GM12878 (cell line): ENCODE results near the gene ZNF581. TPM values are rescaled to one million over a fixed set of nuclear protein-coding genes. Genes with fewer than 3 reads are reported as not detected.

Experiments used
- ATAC-seq: fragments of 200-7000 bp; cut with Tn5 transposase; 3 replicates; pipeline ENCODE4 v1.9.1; 2020; ENCODE audit warnings: mild to moderate bottlenecking, moderate library complexity
- BruUV-seq: library from RNA; stranded (reverse); fragments of 400-500 nt; replicated peaks from 2 replicates; lab custom pipeline; 2021; lab: Mats Ljungman, UMichigan
- CTCF ChIA-PET: fragments of 300-600 bp; sonication (Branson Sonifier 250); formaldehyde crosslinking; extraction: SDS; loops from one replicate; lab custom pipeline; 2021; ENCODE audit warnings: inconsistent platforms; lab: Yijun Ruan, JAX
- POLR2A ChIA-PET: fragments of 350-600 bp; formaldehyde crosslinking; extraction: SDS; loops from one replicate; lab custom pipeline; 2021; ENCODE audit warnings: inconsistent platforms; lab: Charles Lee
- RAD21 ChIA-PET: fragments of 300-600 bp; sonication (Branson Sonifier 250); formaldehyde crosslinking; loops from one replicate; lab custom pipeline; 2023; ENCODE audit warnings: antibody characterized with exemption; ENCODE audit not compliant: unreplicated experiment; lab: Charles Lee
- SMC1A ChIA-PET: fragments of 300-600 bp; sonication (Branson Sonifier 250); formaldehyde crosslinking; loops from one replicate; lab custom pipeline; 2023; ENCODE audit not compliant: unreplicated experiment, uncharacterized antibody; lab: Charles Lee
- DNase-seq: peaks from one replicate; pipeline ENCODE4 v3.0.0-alpha.2; 2011; ENCODE audit warnings: low read depth, low spot score
- FAIRE-seq: peaks from 3 replicates; lab custom pipeline; 2011; peaks lifted over from hg19 to GRCh38; lab: Jason Lieb, UNC
- H2AFZ ChIP-seq: 2 replicates; pipeline ENCODE4 v1.6.0; 2011; ENCODE audit warnings: low read depth, low read length, control low read depth; ENCODE audit not compliant: control insufficient read depth
- H3K27ac ChIP-seq: 2 replicates; pipeline ENCODE4 v1.5.1; 2011; ENCODE audit warnings: control low read depth; ENCODE audit not compliant: control insufficient read depth, insufficient read depth
- H3K27me3 ChIP-seq, 2 experiments: replicated peaks in 1 of 2; 2 replicates each; pipeline versions ENCODE4 v1.6.0 to v1.6.1; 2011; ENCODE audit warnings: low read length in 1 of 2; ENCODE audit not compliant: control insufficient read depth in 2 of 2, insufficient read depth in 2 of 2
- H3K36me3 ChIP-seq, 2 experiments: 2 replicates each; pipeline ENCODE4 v1.5.1; 2011; ENCODE audit warnings: low read length in 1 of 2; ENCODE audit not compliant: control insufficient read depth in 2 of 2, insufficient read depth in 2 of 2
- H3K4me1 ChIP-seq: 2 replicates; pipeline ENCODE4 v1.6.1; 2011; ENCODE audit warnings: mild to moderate bottlenecking, low read length, moderate library complexity, mixed read lengths; ENCODE audit not compliant: control insufficient read depth, insufficient read depth
- H3K4me2 ChIP-seq: 2 replicates; pipeline ENCODE4 v1.6.0; 2011; ENCODE audit warnings: control low read depth; ENCODE audit not compliant: control insufficient read depth, insufficient read depth
- H3K4me3 ChIP-seq: fragments of 200-600 bp; sonication (generic); 2 replicates; pipeline ENCODE4 v1.5.1; 2016
- H3K79me2 ChIP-seq: 2 replicates; pipeline ENCODE4 v1.6.0; 2011; ENCODE audit warnings: low read length; ENCODE audit not compliant: control insufficient read depth, insufficient read depth
- H3K9ac ChIP-seq: 2 replicates; pipeline ENCODE4 v1.8.0; 2011; ENCODE audit warnings: low read length, control low read depth, mixed read lengths; ENCODE audit not compliant: control insufficient read depth, insufficient read depth
- H3K9me3 ChIP-seq: replicated peaks from 3 replicates; pipeline ENCODE4 v1.5.1; 2011; ENCODE audit warnings: mild to moderate bottlenecking, low read length; ENCODE audit not compliant: control insufficient read depth, insufficient read depth
- H4K20me1 ChIP-seq: 2 replicates; pipeline ENCODE4 v1.6.0; 2011; ENCODE audit not compliant: control insufficient read depth, insufficient read depth
- CUX1 ChIP-seq: IDR thresholded peaks from 2 replicates; pipeline ENCODE4 v1.6.1; 2012; ENCODE audit warnings: improper control_type of control experiment, low read depth, low read length; ENCODE audit not compliant: insufficient replicate concordance
- ETV6 ChIP-seq, 2 experiments: fragments of 450-650 bp in 1 of 2; IDR thresholded peaks in 1 of 2; conservative IDR thresholded peaks in 1 of 2; 2 replicates each; pipeline ENCODE4 v1.6.1; 2014; ENCODE audit warnings: antibody characterized with exemption in 1 of 2, borderline replicate concordance in 1 of 2, low read depth in 1 of 2, mild to moderate bottlenecking in 1 of 2, moderate library complexity in 1 of 2
- POLR2A ChIP-seq: IDR thresholded peaks from 2 replicates; pipeline ENCODE4 v1.6.1; 2011; ENCODE audit warnings: low read depth, mild to moderate bottlenecking, low read length
- POLR2AphosphoS5 ChIP-seq: IDR thresholded peaks from 2 replicates; pipeline ENCODE4 v1.6.1; 2011; ENCODE audit warnings: mild to moderate bottlenecking, low read length, inconsistent platforms
- STAT1 ChIP-seq: fragments of 450-650 bp; conservative IDR thresholded peaks from 2 replicates; pipeline ENCODE4 v1.6.1; 2014; ENCODE audit warnings: antibody characterized with exemption, mild to moderate bottlenecking
- YY1 ChIP-seq: IDR thresholded peaks from 2 replicates; pipeline ENCODE4 v1.6.1; 2011; ENCODE audit warnings: low read depth, mild to moderate bottlenecking, low read length
- ZBED1 ChIP-seq: IDR thresholded peaks from 2 replicates; pipeline ENCODE4 v1.6.1; 2016; ENCODE audit warnings: borderline replicate concordance
- ZNF274 ChIP-seq: IDR thresholded peaks from one replicate; pipeline ENCODE4 v1.8.0; 2011; ENCODE audit not compliant: insufficient read length, insufficient read depth
- ZNF622 ChIP-seq: fragments of 450-650 bp; IDR thresholded peaks from 2 replicates; pipeline ENCODE4 v1.6.1; 2017; ENCODE audit warnings: mild to moderate bottlenecking, inconsistent platforms
- WGBS: methylation state at CpG from one replicate; pipeline ENCODE4 v1.1.6; 2016; ENCODE audit warnings: low lambda C conversion rate; ENCODE audit not compliant: insufficient replicate concordance, insufficient coverage; ENCODE audit errors: missing lambda C conversion rate; 5-methylcytosine and 5-hydroxymethylcytosine counted together
- in situ Hi-C: fragments of 300-500 bp; cut with MboI; formaldehyde crosslinking; loops from 9 replicates; pipeline ENCODE4 v1.14.3; 2018; ENCODE audit warnings: mixed read lengths
- intact Hi-C: fragments of 100-400 bp; cut with micrococcal nuclease; formaldehyde crosslinking; loops from one replicate; pipeline ENCODE4 v1.14.2; 2022; ENCODE audit not compliant: unreplicated experiment
- polyA plus RNA-seq, 11 experiments: library from polyadenylated mRNA; depleted of rRNA in 4 of 11; unstranded in 6 of 11; stranded (reverse) in 5 of 11; fragments of >200 nt; fragmentation: Nextera tagmentation in 4 of 11; fragmentation: Illumina TruSeq in 1 of 11; extraction: Ambion mirVana in 4 of 11; extraction: Trizol in 1 of 11; gene quantifications; 1 replicate in 1 of 11; 2 replicates in 10 of 11; pipeline versions ENCODE4 v1.2.1 to v1.2.3, GENCODE V29; 2011 to 2016; ENCODE audit warnings: inconsistent platforms in 2 of 11, missing spikeins in 2 of 11, low read depth in 1 of 11
- total RNA-seq, 4 experiments: library from RNA; depleted of rRNA in 3 of 4; stranded (reverse); fragments of >200 nt in 3 of 4; fragmentation: Illumina TruSeq in 1 of 4; extraction: Trizol in 1 of 4; gene quantifications; 2 replicates each; pipeline versions ENCODE4 v1.2.1 to v1.2.3, GENCODE V29; 2013 to 2021

The ZNF581 gene
- total and polyA plus RNA-seq, 10 of the 15 experiments (the other 5 are each of a cell fraction or from before 2014, with no cell fraction given): 4.7 to 45.4 (median 22.2) TPM

GRCh38 chr19:55663846-55664536 is 20.5 kb downstream of the ZNF581 start:
- Histone ChIP-seq H3K79me2 (peaks cover 35% of the 10 kb centered on the region), H3K9me3 (no peaks in the 10 kb centered on the region), H4K20me1 (peaks cover 20% of the 10 kb centered on the region), H2AFZ (no peak overlapping the region), H3K4me2 (no peak overlapping the region), H3K4me1 (no peaks in the 10 kb centered on the region), H3K36me3 (peaks cover 46 to 72% of the 10 kb centered on the region in 2 experiments), H3K9ac (no peak overlapping the region), H3K27ac (no peak overlapping the region), H3K27me3 (no peaks in the 10 kb centered on the region), H3K4me3 (no peak overlapping the region)
- no peak for ATAC-seq
- DNase-seq: no peak
- intact Hi-C loops: no loop called here
- CTCF ChIA-PET: no interaction called here
- BruUV-seq: no TSS peak
- no peak for TF ChIP-seq STAT1
- peak; percentile 60 for TF ChIP-seq POLR2A
- RAD21 ChIA-PET: no interaction called here
- in situ Hi-C loops: loop anchor here (25.0 kb wide), 1 partner anchor 1527 kb away; the partner anchor contains the start of gene CNOT3
- WGBS: 93% methylated on average over 19 of the region's 20 CpGs
- FAIRE-seq: no peak
- SMC1A ChIA-PET: no interaction called here
- POLR2A ChIA-PET: no interaction called here

- no peaks in the 10 kb centered on the region for H3K27me3 ChIP-seq
- no peak for FAIRE-seq
- ChIA-PET CTCF (no interaction called here), SMC1A (no interaction called here), RAD21 (no interaction called here), POLR2A (no interaction called here)
- H2AFZ ChIP-seq: no peak overlapping the region
- in situ Hi-C loops (loop anchor here (25.0 kb wide), 1 partner anchor 1529 kb away; the partner anchor contains the start of gene CNOT3), intact Hi-C loops (no loop called here)
- peaks cover 20% of the 10 kb centered on the region for H3K79me2 ChIP-seq
- no TSS peak for BruUV-seq
- WGBS: 88% methylated on average over 12 of the region's 12 CpGs
- no peaks in the 10 kb centered on the region for H3K4me1 ChIP-seq
- no peak overlapping the region for H3K9ac ChIP-seq
- peaks cover 21% of the 10 kb centered on the region for H4K20me1 ChIP-seq
- no peaks in the 10 kb centered on the region for H3K9me3 ChIP-seq
- no peak for TF ChIP-seq YY1
- no peak for TF ChIP-seq ZNF274
- TF ChIP-seq ZNF622: no peak
- no peak for TF ChIP-seq ETV6 (conservative IDR thresholded peaks at IDR 0.05 in 1 of 2, IDR thresholded peaks at IDR 0.05 in 1 of 2; ENCODE audit: borderline replicate concordance in 1 of 2, low read depth in 1 of 2)
- TF ChIP-seq POLR2AphosphoS5: no peak; the same call in 1 of the 2 replicates
- TF ChIP-seq ZBED1: no peak
- TF ChIP-seq CUX1: no peak
- no peak overlapping the region for H3K4me3 ChIP-seq
- H3K4me2 ChIP-seq: no peak overlapping the region
- H3K27ac ChIP-seq: no peak overlapping the region
- ATAC-seq: no peak
- peaks cover 42 to 72% of the 10 kb centered on the region in 2 experiments for H3K36me3 ChIP-seq
- no peak for DNase-seq
Observed at GRCh38 chr19:55666343-55667005, 23.0 kb downstream of the ZNF581 start.
